GM23338 (cell line): ENCODE results near the gene FRAS1. TPM values are rescaled to one million over a fixed set of nuclear protein-coding genes. Genes with fewer than 3 reads are reported as not detected.

ENCODE experiments used
- ATAC-seq: fragments of 200-7000 bp; cut with Tn5 transposase; 3 replicates; pipeline ENCODE4 v1.9.1; 2020
- DNase-seq: peaks from one replicate; pipeline ENCODE4 v3.0.0-alpha.2; 2015; ENCODE audit warnings: low spot score
- H2AFZ ChIP-seq: fragments of 200-600 bp; sonication (generic); 2 replicates; pipeline ENCODE4 v1.8.0; 2016; ENCODE audit warnings: antibody characterized with exemption, mild to moderate bottlenecking, moderate library complexity
- H3F3A ChIP-seq: fragments of 200-600 bp; sonication (generic); replicated peaks from 2 replicates; pipeline ENCODE4 v1.8.0; 2017; ENCODE audit warnings: antibody characterized with exemption, mixed run types, low read depth
- H3K27ac ChIP-seq: fragments of 200-600 bp; sonication (generic); 2 replicates; pipeline ENCODE4 v1.6.1; 2016; ENCODE audit warnings: low read depth
- H3K27me3 ChIP-seq: fragments of 200-600 bp; sonication (generic); 2 replicates; pipeline ENCODE4 v1.8.0; 2016; ENCODE audit warnings: mild to moderate bottlenecking, mixed run types, moderate library complexity; ENCODE audit not compliant: insufficient read depth
- H3K36me3 ChIP-seq: fragments of 200-600 bp; sonication (generic); 2 replicates; pipeline ENCODE4 v1.8.0; 2016; ENCODE audit warnings: mild to moderate bottlenecking; ENCODE audit not compliant: insufficient read depth
- H3K4me1 ChIP-seq: fragments of 200-600 bp; sonication (generic); 2 replicates; pipeline ENCODE4 v1.8.0; 2016; ENCODE audit warnings: mild to moderate bottlenecking, moderate library complexity; ENCODE audit not compliant: insufficient read depth
- H3K4me2 ChIP-seq: fragments of 200-600 bp; sonication (generic); 2 replicates; pipeline ENCODE4 v1.7.1; 2017; ENCODE audit warnings: mixed run types
- H3K4me3 ChIP-seq: fragments of 200-600 bp; sonication (generic); 2 replicates; pipeline ENCODE4 v1.6.1; 2016; ENCODE audit warnings: mixed run types
- H3K79me2 ChIP-seq: fragments of 200-600 bp; sonication (generic); replicated peaks from 2 replicates; pipeline ENCODE4 v1.8.0; 2017; ENCODE audit warnings: mild to moderate bottlenecking; ENCODE audit not compliant: insufficient read depth
- H3K9me2 ChIP-seq: fragments of 200-600 bp; sonication (generic); 2 replicates; pipeline ENCODE4 v1.8.0; 2017; ENCODE audit not compliant: insufficient read depth
- H4K20me1 ChIP-seq: fragments of 200-600 bp; sonication (generic); replicated peaks from 2 replicates; pipeline ENCODE4 v1.8.0; 2017; ENCODE audit warnings: mild to moderate bottlenecking; ENCODE audit not compliant: insufficient read depth
- H3K27ac Mint-ChIP-seq: 2 replicates; pipeline ENCODE4 v1.8.0; 2020; ENCODE audit warnings: inconsistent platforms, mild to moderate bottlenecking, moderate library complexity, mixed read lengths
- H3K27me3 Mint-ChIP-seq: 3 replicates; pipeline ENCODE4 v1.8.0; 2022; ENCODE audit warnings: low read depth, mild to moderate bottlenecking, moderate library complexity, mixed read lengths, inconsistent platforms; ENCODE audit not compliant: insufficient read depth, poor library complexity
- H3K36me3 Mint-ChIP-seq: 3 replicates; pipeline ENCODE4 v1.8.0; 2021; ENCODE audit warnings: low read depth, mild to moderate bottlenecking, inconsistent platforms, moderate library complexity, mixed read lengths
- H3K4me1 Mint-ChIP-seq: 3 replicates; pipeline ENCODE4 v1.8.0; 2020; ENCODE audit warnings: mild to moderate bottlenecking, inconsistent platforms, mixed read lengths
- H3K4me3 Mint-ChIP-seq: 3 replicates; pipeline ENCODE4 v1.8.0; 2021; ENCODE audit warnings: moderate library complexity, mild to moderate bottlenecking, inconsistent platforms, mixed read lengths
- H3K9me3 Mint-ChIP-seq: 3 replicates; pipeline ENCODE4 v1.8.0; 2020; ENCODE audit warnings: moderate library complexity, mild to moderate bottlenecking, inconsistent platforms, mixed read lengths
- CREB1 ChIP-seq: fragments of 250-450 bp; sonication (Bioruptor Pico); IDR thresholded peaks from 2 replicates; pipeline ENCODE4 v1.5.0; 2020; ENCODE audit warnings: low read depth, mild to moderate bottlenecking, moderate library complexity
- EZH2phosphoT487 ChIP-seq: fragments of 200-600 bp; sonication (generic); IDR thresholded peaks from one replicate; pipeline ENCODE4 v1.8.1; 2018; ENCODE audit warnings: antibody characterized with exemption; ENCODE audit not compliant: unreplicated experiment
- JUNB ChIP-seq: IDR thresholded peaks from one replicate; pipeline ENCODE4 v1.6.1; 2016; ENCODE audit warnings: antibody characterized with exemption; ENCODE audit not compliant: unreplicated experiment
- NANOG ChIP-seq: IDR thresholded peaks from 2 replicates; pipeline ENCODE4 v1.6.1; 2016; ENCODE audit warnings: antibody characterized with exemption, borderline replicate concordance
- STAT1 ChIP-seq: IDR thresholded peaks from one replicate; pipeline ENCODE4 v1.6.1; 2016; ENCODE audit warnings: antibody characterized with exemption; ENCODE audit not compliant: unreplicated experiment
- ZNF331 ChIP-seq: fragments of 250-450 bp; sonication (Bioruptor Pico); IDR thresholded peaks from 2 replicates; pipeline ENCODE4 v1.5.0; 2020; ENCODE audit warnings: low read depth, mild to moderate bottlenecking, moderate library complexity
- polyA plus RNA-seq: library from polyadenylated mRNA; unstranded; fragments of >200 nt; fragmentation: Nextera tagmentation; extraction: Ambion mirVana; gene quantifications from 2 replicates; pipeline ENCODE4 v1.2.1, GENCODE V29; 2016
- total RNA-seq: library from RNA; depleted of rRNA; stranded (reverse); fragments of >200 nt; shearing (Covaris generic); gene quantifications from 2 replicates; pipeline ENCODE4 v1.2.3, GENCODE V29; 2014
- TF ChIP-seq, protein P1 (sequence below), 2 experiments: fragments of 200-600 bp in 1 of 2; sonication (generic) in 1 of 2; conservative IDR thresholded peaks; 2 replicates each; pipeline versions ENCODE4 v1.5.1 to v1.6.1; 2016 to 2017; ENCODE audit warnings: antibody characterized with exemption in 2 of 2, low read depth in 2 of 2, mild to moderate bottlenecking in 2 of 2, moderate library complexity in 1 of 2
- TF ChIP-seq, protein P2 (sequence below): fragments of 250-450 bp; sonication (Bioruptor Pico); IDR thresholded peaks from 2 replicates; pipeline ENCODE4 v1.5.0; 2020; ENCODE audit warnings: mild to moderate bottlenecking, moderate library complexity
- TF ChIP-seq, protein P3 (sequence below): IDR thresholded peaks from one replicate; pipeline ENCODE4 v1.6.1; 2018; ENCODE audit warnings: antibody characterized with exemption; ENCODE audit not compliant: unreplicated experiment
- TF ChIP-seq, protein P4 (sequence below): IDR thresholded peaks from 2 replicates; pipeline ENCODE4 v1.6.1; 2016; ENCODE audit warnings: antibody characterized with exemption

Gene FRAS1
- total and polyA plus RNA-seq, 2 experiments from 2014 or later: 12.4 to 108 TPM

DNA sequence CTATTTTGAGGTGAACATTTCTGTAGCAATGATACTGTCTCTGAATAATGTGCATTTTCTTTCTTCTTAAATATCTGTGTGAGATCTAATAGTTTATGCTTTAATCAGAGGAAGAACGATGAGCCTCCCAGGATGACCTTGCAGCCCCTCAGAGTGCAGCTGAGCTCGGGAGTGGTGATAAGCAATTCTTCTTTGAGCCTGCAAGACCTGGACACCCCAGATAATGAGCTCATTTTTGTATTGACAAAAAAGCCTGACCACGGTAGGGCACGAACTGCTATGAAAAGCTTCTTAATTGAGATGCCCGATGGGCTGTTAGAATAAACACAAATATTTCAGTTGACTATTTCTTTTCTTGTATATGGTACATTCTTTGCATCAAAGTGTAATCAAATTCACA is 389.5 kb downstream of the FRAS1 start (continued):
- TF ChIP-seq, protein P1, sequence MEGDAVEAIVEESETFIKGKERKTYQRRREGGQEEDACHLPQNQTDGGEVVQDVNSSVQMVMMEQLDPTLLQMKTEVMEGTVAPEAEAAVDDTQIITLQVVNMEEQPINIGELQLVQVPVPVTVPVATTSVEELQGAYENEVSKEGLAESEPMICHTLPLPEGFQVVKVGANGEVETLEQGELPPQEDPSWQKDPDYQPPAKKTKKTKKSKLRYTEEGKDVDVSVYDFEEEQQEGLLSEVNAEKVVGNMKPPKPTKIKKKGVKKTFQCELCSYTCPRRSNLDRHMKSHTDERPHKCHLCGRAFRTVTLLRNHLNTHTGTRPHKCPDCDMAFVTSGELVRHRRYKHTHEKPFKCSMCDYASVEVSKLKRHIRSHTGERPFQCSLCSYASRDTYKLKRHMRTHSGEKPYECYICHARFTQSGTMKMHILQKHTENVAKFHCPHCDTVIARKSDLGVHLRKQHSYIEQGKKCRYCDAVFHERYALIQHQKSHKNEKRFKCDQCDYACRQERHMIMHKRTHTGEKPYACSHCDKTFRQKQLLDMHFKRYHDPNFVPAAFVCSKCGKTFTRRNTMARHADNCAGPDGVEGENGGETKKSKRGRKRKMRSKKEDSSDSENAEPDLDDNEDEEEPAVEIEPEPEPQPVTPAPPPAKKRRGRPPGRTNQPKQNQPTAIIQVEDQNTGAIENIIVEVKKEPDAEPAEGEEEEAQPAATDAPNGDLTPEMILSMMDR (conservative IDR thresholded peaks at IDR 0.05; ENCODE audit: low read depth in 2 of 2): no peak
- no peak for TF ChIP-seq ZNF331 (CRISPR knock-in tag)

DNA sequence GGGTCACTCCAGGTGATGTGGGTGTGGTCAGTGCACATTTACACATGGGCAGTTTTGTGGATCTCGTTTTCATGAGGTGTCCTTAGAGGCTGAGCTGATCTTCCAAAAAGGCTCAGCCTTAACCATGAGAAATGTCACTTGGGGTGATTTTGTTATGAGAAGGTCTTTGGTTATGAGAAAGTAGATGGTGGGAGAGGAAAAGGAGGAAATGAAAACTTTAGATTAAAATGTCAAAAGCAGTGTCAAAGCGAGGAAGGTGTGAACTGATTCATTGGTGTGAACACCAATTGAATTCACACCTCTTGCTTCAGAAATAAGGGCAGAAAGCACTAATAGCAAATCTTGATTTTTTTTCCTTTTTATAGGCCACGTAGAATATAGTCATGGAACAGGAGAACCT is 394.3 kb downstream of the FRAS1 start:
- Mint-ChIP-seq H3K27me3 (no peaks in the 10 kb centered on the region), H3K4me1 (peaks cover 14% of the 10 kb centered on the region; the same call in 2 of the 3 replicates), H3K9me3 (no peaks in the 10 kb centered on the region), H3K4me3 (no peak overlapping the region), H3K27ac (no peak overlapping the region), H3K36me3 (peaks cover 48% of the 10 kb centered on the region)
- Histone ChIP-seq H2AFZ (no peak overlapping the region), H3K4me1 (no peaks in the 10 kb centered on the region), H3K27me3 (no peaks in the 10 kb centered on the region), H3K79me2 (no peaks in the 10 kb centered on the region), H4K20me1 (no peaks in the 10 kb centered on the region; the same call in none of the 2 replicates), H3K36me3 (peaks cover 45% of the 10 kb centered on the region), H3K4me2 (no peak overlapping the region), H3K9me2 (no peaks in the 10 kb centered on the region), H3K4me3 (no peak overlapping the region), H3K27ac (no peak overlapping the region), H3F3A (no peaks in the 10 kb centered on the region)
- DNase-seq: no peak
- ATAC-seq: no peak
- TF ChIP-seq JUNB (no peak), ZNF331 (CRISPR knock-in tag) (no peak), CREB1 (CRISPR knock-in tag) (no peak), EZH2phosphoT487 (no peak), NANOG (no peak), STAT1 (no peak)
- TF ChIP-seq, protein P2, sequence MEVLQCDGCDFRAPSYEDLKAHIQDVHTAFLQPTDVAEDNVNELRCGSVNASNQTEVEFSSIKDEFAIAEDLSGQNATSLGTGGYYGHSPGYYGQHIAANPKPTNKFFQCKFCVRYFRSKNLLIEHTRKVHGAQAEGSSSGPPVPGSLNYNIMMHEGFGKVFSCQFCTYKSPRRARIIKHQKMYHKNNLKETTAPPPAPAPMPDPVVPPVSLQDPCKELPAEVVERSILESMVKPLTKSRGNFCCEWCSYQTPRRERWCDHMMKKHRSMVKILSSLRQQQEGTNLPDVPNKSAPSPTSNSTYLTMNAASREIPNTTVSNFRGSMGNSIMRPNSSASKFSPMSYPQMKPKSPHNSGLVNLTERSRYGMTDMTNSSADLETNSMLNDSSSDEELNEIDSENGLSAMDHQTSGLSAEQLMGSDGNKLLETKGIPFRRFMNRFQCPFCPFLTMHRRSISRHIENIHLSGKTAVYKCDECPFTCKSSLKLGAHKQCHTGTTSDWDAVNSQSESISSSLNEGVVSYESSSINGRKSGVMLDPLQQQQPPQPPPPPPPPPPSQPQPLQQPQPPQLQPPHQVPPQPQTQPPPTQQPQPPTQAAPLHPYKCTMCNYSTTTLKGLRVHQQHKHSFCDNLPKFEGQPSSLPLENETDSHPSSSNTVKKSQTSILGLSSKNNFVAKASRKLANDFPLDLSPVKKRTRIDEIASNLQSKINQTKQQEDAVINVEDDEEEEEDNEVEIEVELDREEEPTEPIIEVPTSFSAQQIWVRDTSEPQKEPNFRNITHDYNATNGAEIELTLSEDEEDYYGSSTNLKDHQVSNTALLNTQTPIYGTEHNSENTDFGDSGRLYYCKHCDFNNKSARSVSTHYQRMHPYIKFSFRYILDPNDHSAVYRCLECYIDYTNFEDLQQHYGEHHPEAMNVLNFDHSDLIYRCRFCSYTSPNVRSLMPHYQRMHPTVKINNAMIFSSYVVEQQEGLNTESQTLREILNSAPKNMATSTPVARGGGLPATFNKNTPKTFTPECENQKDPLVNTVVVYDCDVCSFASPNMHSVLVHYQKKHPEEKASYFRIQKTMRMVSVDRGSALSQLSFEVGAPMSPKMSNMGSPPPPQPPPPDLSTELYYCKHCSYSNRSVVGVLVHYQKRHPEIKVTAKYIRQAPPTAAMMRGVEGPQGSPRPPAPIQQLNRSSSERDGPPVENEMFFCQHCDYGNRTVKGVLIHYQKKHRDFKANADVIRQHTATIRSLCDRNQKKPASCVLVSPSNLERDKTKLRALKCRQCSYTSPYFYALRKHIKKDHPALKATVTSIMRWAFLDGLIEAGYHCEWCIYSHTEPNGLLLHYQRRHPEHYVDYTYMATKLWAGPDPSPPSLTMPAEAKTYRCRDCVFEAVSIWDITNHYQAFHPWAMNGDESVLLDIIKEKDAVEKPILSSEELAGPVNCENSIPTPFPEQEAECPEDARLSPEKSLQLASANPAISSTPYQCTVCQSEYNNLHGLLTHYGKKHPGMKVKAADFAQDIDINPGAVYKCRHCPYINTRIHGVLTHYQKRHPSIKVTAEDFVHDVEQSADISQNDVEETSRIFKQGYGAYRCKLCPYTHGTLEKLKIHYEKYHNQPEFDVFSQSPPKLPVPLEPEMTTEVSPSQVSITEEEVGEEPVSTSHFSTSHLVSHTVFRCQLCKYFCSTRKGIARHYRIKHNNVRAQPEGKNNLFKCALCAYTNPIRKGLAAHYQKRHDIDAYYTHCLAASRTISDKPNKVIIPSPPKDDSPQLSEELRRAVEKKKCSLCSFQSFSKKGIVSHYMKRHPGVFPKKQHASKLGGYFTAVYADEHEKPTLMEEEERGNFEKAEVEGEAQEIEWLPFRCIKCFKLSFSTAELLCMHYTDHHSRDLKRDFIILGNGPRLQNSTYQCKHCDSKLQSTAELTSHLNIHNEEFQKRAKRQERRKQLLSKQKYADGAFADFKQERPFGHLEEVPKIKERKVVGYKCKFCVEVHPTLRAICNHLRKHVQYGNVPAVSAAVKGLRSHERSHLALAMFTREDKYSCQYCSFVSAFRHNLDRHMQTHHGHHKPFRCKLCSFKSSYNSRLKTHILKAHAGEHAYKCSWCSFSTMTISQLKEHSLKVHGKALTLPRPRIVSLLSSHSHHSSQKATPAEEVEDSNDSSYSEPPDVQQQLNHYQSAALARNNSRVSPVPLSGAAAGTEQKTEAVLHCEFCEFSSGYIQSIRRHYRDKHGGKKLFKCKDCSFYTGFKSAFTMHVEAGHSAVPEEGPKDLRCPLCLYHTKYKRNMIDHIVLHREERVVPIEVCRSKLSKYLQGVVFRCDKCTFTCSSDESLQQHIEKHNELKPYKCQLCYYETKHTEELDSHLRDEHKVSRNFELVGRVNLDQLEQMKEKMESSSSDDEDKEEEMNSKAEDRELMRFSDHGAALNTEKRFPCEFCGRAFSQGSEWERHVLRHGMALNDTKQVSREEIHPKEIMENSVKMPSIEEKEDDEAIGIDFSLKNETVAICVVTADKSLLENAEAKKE (CRISPR knock-in tag): no peak
- TF ChIP-seq, protein P1 (conservative IDR thresholded peaks at IDR 0.05; ENCODE audit: low read depth in 2 of 2): no peak
- TF ChIP-seq, protein P3, sequence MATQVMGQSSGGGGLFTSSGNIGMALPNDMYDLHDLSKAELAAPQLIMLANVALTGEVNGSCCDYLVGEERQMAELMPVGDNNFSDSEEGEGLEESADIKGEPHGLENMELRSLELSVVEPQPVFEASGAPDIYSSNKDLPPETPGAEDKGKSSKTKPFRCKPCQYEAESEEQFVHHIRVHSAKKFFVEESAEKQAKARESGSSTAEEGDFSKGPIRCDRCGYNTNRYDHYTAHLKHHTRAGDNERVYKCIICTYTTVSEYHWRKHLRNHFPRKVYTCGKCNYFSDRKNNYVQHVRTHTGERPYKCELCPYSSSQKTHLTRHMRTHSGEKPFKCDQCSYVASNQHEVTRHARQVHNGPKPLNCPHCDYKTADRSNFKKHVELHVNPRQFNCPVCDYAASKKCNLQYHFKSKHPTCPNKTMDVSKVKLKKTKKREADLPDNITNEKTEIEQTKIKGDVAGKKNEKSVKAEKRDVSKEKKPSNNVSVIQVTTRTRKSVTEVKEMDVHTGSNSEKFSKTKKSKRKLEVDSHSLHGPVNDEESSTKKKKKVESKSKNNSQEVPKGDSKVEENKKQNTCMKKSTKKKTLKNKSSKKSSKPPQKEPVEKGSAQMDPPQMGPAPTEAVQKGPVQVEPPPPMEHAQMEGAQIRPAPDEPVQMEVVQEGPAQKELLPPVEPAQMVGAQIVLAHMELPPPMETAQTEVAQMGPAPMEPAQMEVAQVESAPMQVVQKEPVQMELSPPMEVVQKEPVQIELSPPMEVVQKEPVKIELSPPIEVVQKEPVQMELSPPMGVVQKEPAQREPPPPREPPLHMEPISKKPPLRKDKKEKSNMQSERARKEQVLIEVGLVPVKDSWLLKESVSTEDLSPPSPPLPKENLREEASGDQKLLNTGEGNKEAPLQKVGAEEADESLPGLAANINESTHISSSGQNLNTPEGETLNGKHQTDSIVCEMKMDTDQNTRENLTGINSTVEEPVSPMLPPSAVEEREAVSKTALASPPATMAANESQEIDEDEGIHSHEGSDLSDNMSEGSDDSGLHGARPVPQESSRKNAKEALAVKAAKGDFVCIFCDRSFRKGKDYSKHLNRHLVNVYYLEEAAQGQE: no peak
- TF ChIP-seq, protein P4, sequence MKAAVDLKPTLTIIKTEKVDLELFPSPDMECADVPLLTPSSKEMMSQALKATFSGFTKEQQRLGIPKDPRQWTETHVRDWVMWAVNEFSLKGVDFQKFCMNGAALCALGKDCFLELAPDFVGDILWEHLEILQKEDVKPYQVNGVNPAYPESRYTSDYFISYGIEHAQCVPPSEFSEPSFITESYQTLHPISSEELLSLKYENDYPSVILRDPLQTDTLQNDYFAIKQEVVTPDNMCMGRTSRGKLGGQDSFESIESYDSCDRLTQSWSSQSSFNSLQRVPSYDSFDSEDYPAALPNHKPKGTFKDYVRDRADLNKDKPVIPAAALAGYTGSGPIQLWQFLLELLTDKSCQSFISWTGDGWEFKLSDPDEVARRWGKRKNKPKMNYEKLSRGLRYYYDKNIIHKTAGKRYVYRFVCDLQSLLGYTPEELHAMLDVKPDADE: no peak
